Stimulated activated CD4-positive, alpha-beta T cell treated with anti-CD3 and anti-CD28 coated beads, TNF-alpha, amount 100 ng/mL, for 24 hours (primary cell): Measurements from ENCODE around the gene XYLT1.

Experiments
- DNase-seq, 3 experiments: peaks; one replicate each; pipeline ENCODE4 v3.0.0-alpha.2; 2020; ENCODE audit warnings: low read depth in 3 of 3

XYLT1 gene

DNA sequence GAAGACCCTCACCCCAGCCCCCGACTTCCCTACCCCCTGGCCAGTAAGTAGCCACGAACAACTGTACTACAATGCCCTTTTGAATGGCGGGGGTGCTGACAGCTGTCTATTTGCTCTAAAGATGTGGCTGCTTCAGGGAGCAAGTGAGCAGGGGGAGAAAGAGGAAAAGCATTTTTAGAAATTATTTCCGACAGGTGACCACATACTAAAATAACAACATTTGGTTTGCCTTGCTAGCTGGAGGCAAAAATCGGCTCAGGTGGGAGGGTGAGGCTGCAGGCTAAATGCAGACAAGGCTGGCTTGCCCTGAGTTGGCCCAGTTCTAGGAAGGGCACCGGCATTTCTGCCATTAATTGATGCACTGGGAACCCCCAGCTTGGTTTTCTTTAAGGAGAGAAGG is 188.5 kb downstream of the XYLT1 start:
- no peak for DNase-seq

GRCh38 chr16:17281052-17281451 is 189.7 kb downstream of the XYLT1 start:
- no peak for DNase-seq

GRCh38 chr16:17278988-17279387 is 191.8 kb downstream of the XYLT1 start:
- DNase-seq: no peak

GRCh38 chr16:17277981-17278381 is 192.8 kb downstream of the XYLT1 start:
- no peak for DNase-seq

DNA sequence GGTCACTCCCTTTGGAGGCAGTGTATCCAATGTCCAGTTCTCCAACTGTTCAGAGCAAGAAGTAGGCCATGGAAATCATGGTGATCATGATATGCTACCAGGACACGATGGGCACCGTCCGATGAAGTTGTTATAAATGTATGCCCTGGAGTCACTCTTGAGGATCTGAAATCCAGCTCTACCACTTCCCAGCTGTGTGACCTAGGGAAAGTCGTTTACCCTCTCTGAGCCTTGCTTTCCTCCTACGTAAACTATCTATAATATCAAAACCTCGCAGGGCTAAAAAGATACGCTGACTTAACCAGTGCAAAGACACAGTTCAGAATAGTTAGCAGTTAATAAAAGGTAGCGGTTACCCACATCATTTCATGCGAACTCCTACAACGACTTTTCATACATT is 194.2 kb downstream of the XYLT1 start:
- DNase-seq: no peak

- DNase-seq: no peak
Observed at GRCh38 chr16:17276010-17276530, 194.7 kb downstream of the XYLT1 start.

GRCh38 chr16:17275076-17276009 is 195.4 kb downstream of the XYLT1 start:
- DNase-seq: no peak

DNA sequence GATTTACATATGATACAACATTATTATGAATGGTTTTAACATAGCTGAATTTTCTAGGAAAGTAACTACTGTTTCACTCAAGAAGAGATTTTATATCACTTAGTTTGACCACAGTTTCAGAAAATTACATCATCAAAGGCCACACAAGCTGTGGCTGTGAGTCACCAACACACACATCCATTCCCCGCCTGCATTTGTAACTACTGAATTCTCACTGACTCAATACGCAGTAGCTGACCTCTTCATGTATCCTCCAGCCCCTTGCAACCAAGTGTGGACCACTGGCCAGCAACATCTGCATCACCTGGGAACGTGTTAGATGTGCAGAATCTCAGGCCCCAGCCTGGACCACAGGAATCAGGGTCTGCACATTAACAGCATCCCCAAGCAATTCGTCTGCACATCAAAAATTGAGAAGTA is 197.6 kb downstream of the XYLT1 start:
- DNase-seq: peak in 2 of 3 experiments; percentile 5 to 28

- no peak for DNase-seq
Observed at GRCh38 chr16:17272716-17273115, 198.0 kb downstream of the XYLT1 start.

- DNase-seq: no peak
Observed at GRCh38 chr16:17271687-17272086, 199.1 kb downstream of the XYLT1 start.

DNA sequence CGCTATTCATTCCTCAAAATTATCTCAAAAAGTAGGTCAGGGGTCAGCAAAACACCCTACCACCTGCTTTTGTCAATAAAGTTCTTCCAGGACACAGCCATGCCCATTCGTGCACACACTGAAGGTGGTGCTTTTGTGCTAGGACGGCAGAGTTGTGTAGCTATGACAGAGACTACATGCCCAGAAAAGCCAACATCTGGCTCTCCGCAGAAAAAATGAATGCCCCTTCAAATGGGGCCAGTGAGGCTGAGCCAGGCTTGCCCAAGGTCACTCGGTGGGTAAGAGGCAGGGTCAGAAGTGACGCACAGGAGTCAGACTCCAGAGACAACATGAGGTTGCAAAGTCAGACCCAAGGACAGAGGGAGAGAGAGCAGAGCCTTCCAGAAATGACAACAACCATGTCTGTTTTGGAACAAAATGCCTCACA is 200.1 kb downstream of the XYLT1 start:
- DNase-seq: no peak

DNA sequence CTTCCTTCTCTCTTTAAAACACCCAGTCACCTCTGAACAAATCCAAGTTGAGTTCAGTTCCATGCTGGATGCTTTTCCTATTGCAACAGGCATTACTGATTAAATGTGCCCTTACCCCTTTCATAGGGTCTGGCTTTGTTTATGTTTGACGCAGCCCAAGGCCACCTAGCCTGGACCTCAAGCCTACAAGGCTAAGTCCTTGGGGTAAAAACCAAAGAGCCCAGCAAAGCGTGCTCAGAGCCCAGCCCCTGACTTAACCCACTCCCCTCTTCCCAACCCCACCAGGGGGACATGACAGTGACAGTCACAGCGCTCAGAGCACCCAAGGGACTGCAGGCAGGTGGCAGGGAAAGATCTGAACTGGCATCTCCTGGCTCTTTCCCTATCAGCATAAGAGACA is 200.6 kb downstream of the XYLT1 start:
- no peak for DNase-seq

- DNase-seq: no peak
Observed at GRCh38 chr16:17269439-17269838, 201.3 kb downstream of the XYLT1 start.

GRCh38 chr16:17266608-17267313 is 204.0 kb downstream of the XYLT1 start:
- DNase-seq: no peak

- no peak for DNase-seq
Observed at GRCh38 chr16:17265154-17265553, 205.6 kb downstream of the XYLT1 start.

- no peak for DNase-seq
Observed at GRCh38 chr16:17261197-17261858, 209.4 kb downstream of the XYLT1 start.

DNA sequence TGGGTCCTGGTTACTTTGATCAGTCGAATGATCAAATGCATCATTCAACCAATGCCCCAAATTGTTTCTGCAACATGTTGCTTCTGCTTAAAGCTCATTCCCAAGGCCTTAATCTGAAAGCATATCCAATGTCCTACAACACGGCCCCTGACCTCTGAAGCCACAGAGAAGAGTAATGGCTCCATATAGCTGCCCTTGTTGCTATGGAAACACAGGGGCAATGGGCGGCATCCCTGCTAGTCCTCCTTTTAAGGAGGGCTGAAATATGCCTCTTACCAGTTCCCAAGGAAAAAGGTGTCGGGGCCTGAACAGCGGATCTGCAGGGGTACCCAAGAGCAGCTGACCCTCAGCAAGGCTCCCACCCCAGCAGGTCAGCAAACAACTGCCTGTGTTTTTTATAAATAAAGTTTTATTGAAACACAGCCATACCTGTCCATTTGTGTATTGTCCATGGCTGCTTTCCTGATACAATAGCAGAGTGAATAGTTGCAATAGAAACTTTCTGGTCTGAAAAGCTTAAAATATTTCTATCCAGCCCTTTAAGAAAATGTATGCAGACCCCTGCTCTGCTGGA is 210.4 kb downstream of the XYLT1 start:
- no peak for DNase-seq

GRCh38 chr16:17259751-17260270 is 210.9 kb downstream of the XYLT1 start:
- no peak for DNase-seq

DNA sequence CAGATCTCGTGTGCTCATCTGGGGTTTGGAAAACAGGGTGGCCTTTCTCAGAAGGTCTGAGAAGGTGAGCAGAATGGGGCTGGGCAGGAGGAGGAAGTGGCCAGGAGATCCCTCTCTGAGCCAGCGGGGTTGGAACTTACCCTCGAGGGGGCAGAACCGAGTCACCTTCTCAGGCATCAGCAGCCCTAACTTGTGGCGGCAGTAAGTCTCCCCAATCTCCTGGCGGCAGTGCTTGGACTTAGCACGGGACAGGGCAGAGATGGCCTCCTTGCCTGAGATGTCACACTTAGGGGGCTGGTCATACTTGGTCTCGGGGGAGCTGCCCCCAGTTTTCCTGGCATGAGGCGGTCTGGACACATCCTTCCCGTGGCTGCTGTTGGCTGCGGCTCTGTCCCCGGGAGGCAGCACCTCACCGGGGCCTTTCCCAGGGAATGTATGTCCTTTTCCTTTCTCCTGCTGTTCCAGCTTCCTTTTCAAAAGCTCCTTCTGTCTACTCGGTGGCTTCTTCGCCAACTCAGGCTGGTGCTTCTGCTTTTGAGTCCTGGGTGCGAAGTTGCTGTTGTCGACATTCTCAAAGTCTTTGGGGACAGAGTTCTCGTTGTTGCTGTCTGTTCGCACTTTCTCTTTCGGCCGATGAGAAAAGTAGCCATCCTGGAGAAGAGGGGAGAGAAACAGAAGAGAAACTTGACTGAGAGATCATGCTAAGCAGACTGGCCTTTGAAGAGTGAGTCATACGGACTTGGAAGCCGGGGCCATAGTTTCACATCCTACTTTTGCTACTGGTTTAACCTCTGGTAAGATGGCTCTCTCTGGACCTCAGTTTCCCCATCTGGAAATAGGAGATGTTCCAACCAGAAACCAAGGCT is 211.7 kb downstream of the XYLT1 start:
- no peak for DNase-seq

GRCh38 chr16:17258077-17258599 is 212.6 kb downstream of the XYLT1 start:
- DNase-seq: no peak
